Colonic mucosa (tissue), 4 donors: Measurements from ENCODE around the gene SQSTM1. TPM values are rescaled to one million over a fixed set of nuclear protein-coding genes. Genes with fewer than 3 reads are reported as not detected.
A peak's percentile ranks its signal among the peaks of the same experiment; 100 is the strongest.

ENCODE experiments used
- DNase-seq: peaks from one replicate; pipeline ENCODE4 v3.0.0-alpha.2; 2020
- H3K27ac ChIP-seq: fragments of 200-600 bp; one replicate; pipeline ENCODE4 v1.8.0; 2021
- H3K27me3 ChIP-seq: fragments of 200-600 bp; one replicate; pipeline ENCODE4 v1.8.0; 2021
- H3K36me3 ChIP-seq: fragments of 200-600 bp; one replicate; pipeline ENCODE4 v1.8.0; 2021
- H3K4me1 ChIP-seq: fragments of 200-600 bp; one replicate; pipeline ENCODE4 v1.8.0; 2021; ENCODE audit warnings: mild to moderate bottlenecking
- H3K4me3 ChIP-seq: fragments of 200-600 bp; one replicate; pipeline ENCODE4 v1.8.0; 2021
- H3K9ac ChIP-seq, 2 donors: one replicate each; pipeline ENCODE4 v1.7.0; 2013; ENCODE audit warnings: control low read depth in 2 of 2, low read depth in 2 of 2, low read length in 2 of 2
- H3K9me3 ChIP-seq: fragments of 200-600 bp; one replicate; pipeline ENCODE4 v1.8.0; 2021
- intact Hi-C: fragments of 100-400 bp; cut with DNase I; formaldehyde crosslinking; loops from one replicate; pipeline ENCODE4 v1.14.1; 2022
- total RNA-seq, 2 donors: library from RNA; stranded (reverse); fragmentation: NEBNext Ultra II Directional in 1 of 2; extraction: Animal tissue kit (Norgen Biotek cat#: 25700) in 1 of 2; gene quantifications; one replicate each; pipeline ENCODE4 v1.2.1, GENCODE V29; 2021
- TF ChIP-seq, protein P1 (sequence below): fragments of 200-600 bp; IDR thresholded peaks from one replicate; pipeline ENCODE4 v1.8.0; 2022; ENCODE audit warnings: antibody characterized with exemption, mild to moderate bottlenecking
- donor health status: healthy.
- donor health status: DM: no; HTN: no; CAD: no.
- donor health status: DM: no; HTN: no; CAD: no.

SQSTM1 gene
- total RNA-seq, 2 donors from 2014 or later, result 262 to 388 TPM

DNA sequence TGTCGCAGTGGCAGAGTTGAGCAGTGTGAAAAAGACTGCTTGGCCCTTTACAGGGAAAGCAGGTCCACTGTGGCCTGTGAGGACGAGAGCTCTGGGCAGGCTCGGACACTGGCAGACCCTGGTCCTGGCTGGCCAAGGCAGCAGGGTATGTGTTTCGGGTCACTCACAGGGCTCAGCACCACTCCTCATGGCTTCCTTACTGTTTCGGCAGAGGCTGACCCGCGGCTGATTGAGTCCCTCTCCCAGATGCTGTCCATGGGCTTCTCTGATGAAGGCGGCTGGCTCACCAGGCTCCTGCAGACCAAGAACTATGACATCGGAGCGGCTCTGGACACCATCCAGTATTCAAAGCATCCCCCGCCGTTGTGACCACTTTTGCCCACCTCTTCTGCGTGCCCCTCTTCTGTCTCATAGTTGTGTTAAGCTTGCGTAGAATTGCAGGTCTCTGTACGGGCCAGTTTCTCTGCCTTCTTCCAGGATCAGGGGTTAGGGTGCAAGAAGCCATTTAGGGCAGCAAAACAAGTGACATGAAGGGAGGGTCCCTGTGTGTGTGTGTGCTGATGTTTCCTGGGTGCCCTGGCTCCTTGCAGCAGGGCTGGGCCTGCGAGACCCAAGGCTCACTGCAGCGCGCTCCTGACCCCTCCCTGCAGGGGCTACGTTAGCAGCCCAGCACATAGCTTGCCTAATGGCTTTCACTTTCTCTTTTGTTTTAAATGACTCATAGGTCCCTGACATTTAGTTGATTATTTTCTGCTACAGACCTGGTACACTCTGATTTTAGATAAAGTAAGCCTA is 15.7 kb downstream of the SQSTM1 start:
- Histone ChIP-seq H3K27ac (peak overlapping the region; percentile 16), H3K36me3 (peaks cover 28% of the 10 kb centered on the region), H3K9ac (no peak overlapping the region), H3K9me3 (no peaks in the 10 kb centered on the region), H3K4me3 (no peak overlapping the region), H3K4me1 (no peaks in the 10 kb centered on the region), H3K27me3 (no peaks in the 10 kb centered on the region)
- no peak for DNase-seq
- intact Hi-C loops, result no loop called here
- TF ChIP-seq, protein P1, sequence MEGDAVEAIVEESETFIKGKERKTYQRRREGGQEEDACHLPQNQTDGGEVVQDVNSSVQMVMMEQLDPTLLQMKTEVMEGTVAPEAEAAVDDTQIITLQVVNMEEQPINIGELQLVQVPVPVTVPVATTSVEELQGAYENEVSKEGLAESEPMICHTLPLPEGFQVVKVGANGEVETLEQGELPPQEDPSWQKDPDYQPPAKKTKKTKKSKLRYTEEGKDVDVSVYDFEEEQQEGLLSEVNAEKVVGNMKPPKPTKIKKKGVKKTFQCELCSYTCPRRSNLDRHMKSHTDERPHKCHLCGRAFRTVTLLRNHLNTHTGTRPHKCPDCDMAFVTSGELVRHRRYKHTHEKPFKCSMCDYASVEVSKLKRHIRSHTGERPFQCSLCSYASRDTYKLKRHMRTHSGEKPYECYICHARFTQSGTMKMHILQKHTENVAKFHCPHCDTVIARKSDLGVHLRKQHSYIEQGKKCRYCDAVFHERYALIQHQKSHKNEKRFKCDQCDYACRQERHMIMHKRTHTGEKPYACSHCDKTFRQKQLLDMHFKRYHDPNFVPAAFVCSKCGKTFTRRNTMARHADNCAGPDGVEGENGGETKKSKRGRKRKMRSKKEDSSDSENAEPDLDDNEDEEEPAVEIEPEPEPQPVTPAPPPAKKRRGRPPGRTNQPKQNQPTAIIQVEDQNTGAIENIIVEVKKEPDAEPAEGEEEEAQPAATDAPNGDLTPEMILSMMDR, result no peak

DNA sequence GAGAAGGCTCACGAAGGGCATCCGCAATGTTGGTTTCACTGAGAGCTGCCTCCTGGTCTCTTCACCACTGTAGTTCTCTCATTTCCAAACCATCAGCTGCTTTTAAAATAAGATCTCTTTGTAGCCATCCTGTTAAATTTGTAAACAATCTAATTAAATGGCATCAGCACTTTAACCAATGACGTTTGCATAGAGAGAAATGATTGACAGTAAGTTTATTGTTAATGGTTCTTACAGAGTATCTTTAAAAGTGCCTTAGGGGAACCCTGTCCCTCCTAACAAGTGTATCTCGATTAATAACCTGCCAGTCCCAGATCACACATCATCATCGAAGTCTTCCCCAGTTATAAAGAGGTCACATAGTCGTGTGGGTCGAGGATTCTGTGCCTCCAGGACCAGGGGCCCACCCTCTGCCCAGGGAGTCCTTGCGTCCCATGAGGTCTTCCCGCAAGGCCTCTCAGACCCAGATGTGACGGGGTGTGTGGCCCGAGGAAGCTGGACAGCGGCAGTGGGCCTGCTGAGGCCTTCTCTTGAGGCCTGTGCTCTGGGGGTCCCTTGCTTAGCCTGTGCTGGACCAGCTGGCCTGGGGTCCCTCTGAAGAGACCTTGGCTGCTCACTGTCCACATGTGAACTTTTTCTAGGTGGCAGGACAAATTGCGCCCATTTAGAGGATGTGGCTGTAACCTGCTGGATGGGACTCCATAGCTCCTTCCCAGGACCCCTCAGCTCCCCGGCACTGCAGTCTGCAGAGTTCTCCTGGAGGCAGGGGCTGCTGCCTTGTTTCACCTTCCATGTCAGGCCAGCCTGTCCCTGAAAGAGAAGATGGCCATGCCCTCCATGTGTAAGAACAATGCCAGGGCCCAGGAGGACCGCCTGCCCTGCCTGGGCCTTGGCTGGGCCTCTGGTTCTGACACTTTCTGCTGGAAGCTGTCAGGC is 16.6 kb downstream of the SQSTM1 start:
- intact Hi-C loops, result no loop called here
- H3K27me3 ChIP-seq, result no peaks in the 10 kb centered on the region
- no peaks in the 10 kb centered on the region for H3K4me1 ChIP-seq
- TF ChIP-seq, protein P1, result no peak
- DNase-seq, result no peak
- H3K36me3 ChIP-seq, result peaks cover 19% of the 10 kb centered on the region
- H3K27ac ChIP-seq, result peak overlapping the region; percentile 16
- H3K9ac ChIP-seq, result peak overlapping the region in 1 of 2 donors; percentile 19
- H3K4me3 ChIP-seq, result no peak overlapping the region
- no peaks in the 10 kb centered on the region for H3K9me3 ChIP-seq

DNA sequence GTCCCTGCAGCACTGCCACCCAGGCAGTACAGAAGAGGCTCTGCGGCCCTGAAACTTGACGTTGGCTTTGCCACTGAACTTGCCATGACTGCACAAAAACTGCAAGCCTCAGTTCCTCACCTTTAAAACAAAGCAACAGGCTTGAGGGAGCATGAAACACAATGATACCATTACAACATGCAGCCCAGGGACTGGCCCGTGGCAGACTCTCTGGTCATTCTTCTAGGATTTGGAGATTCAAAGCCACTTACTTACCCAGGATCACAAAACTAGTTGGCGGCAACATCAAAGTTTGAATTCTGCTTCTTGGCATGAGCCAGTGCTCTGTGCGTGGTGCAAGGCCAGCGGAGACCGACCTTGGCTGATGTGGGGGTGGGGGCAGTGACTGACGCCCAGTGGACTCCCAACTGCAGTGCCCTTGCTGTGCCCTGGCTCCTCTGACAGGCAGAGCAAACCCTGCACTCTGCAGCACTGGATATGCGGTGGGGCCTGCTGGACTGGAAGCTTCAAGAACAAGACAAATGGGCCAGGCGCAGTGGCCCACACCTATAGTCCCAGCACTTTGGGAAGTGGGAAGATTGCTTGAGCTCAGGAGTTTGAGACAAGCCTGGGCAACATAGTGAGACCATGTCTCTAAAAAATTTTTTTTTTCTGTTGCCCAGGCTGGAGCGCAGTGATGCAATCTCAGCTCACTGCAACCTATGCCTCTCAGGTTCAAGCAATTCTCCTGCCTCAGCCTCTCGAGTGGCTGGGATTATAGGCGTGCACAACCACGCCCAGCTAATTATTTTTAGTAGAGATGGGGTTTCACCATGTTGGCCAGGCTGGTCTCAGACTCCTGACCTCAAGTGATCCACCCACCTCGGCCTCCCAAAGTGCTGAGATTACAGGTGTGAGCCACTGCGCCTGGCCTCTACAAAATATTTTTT is 18.9 kb downstream of the SQSTM1 start:
- Histone ChIP-seq H3K9ac (no peak overlapping the region), H3K4me3 (no peak overlapping the region), H3K27me3 (no peaks in the 10 kb centered on the region), H3K36me3 (peaks cover 5% of the 10 kb centered on the region), H3K27ac (no peak overlapping the region), H3K9me3 (no peaks in the 10 kb centered on the region), H3K4me1 (no peaks in the 10 kb centered on the region)
- no peak for DNase-seq
- intact Hi-C loops, result no loop called here
- TF ChIP-seq, protein P1, result no peak

DNA sequence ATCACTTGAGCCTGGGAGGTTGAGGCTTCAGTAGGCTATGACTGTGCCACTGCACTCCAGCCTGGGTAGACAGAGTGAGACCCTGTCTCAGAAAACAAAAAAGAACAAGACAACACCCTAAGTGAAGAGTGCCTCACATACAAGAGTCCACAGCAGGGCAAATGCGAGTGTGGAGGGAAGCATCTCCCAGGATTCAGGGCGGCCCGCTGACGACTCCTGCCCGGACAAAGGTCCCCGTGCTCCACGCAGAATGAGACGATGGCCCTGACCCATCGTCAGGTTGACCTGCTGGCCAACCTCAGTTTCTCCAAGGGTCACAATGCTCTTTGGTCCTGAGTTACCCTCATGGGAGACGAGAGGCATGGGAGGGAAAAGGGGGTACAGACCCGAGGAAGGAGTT is 19.6 kb downstream of the SQSTM1 start:
- Histone ChIP-seq H3K36me3 (peaks cover 5% of the 10 kb centered on the region), H3K4me1 (no peaks in the 10 kb centered on the region), H3K4me3 (no peak overlapping the region), H3K9ac (no peak overlapping the region), H3K9me3 (no peaks in the 10 kb centered on the region), H3K27me3 (no peaks in the 10 kb centered on the region), H3K27ac (no peak overlapping the region)
- TF ChIP-seq, protein P1, result no peak
- no peak for DNase-seq
- intact Hi-C loops, result no loop called here

DNA sequence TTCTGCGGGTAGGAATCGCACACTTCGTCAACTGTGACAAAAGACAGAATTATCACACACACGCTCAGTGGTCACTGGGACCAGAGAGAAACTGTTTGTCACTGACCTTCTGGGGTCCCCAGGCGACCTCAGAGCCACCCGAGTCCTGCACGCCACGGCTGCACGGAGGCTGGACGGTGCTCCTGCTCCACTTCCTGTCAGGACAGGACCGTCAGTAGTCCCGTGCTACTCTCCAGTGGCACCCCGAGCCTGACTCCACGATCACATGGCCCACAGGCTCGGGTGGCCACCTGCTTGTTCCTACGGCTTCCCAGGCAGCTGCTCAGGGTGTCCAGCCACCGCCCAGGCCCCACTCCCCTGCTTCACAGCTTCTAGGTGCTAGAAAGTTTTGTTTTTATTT is 20.1 kb downstream of the SQSTM1 start:
- DNase-seq, result no peak
- no peaks in the 10 kb centered on the region for H3K27me3 ChIP-seq
- no peak overlapping the region for H3K27ac ChIP-seq
- intact Hi-C loops, result no loop called here
- H3K9me3 ChIP-seq, result no peaks in the 10 kb centered on the region
- no peak overlapping the region for H3K9ac ChIP-seq
- TF ChIP-seq, protein P1, result no peak
- peaks cover 5% of the 10 kb centered on the region for H3K36me3 ChIP-seq
- no peak overlapping the region for H3K4me3 ChIP-seq
- H3K4me1 ChIP-seq, result no peaks in the 10 kb centered on the region
